HEK293T (cell line): ENCODE data around the gene ANKDD1B.

ENCODE experiments used
- CTCF ChIA-PET: fragments of 350-600 bp; formaldehyde crosslinking; extraction: SDS; loops from one replicate; lab custom pipeline; 2021; ENCODE audit warnings: antibody characterized with exemption, inconsistent platforms; lab: Yijun Ruan, JAX
- POLR2A ChIA-PET: fragments of 350-600 bp; formaldehyde crosslinking; extraction: SDS; loops from one replicate; lab custom pipeline; 2020; ENCODE audit warnings: antibody characterized with exemption, inconsistent platforms; lab: Yijun Ruan, JAX
- DNase-seq: peaks from one replicate; pipeline ENCODE4 v3.0.0; 2012; ENCODE audit warnings: mixed read lengths; ENCODE audit errors: extremely low spot score
- ARNT ChIP-seq: fragments of 450-650 bp; IDR thresholded peaks from 2 replicates; pipeline ENCODE4 v1.6.1; 2017; ENCODE audit warnings: mild to moderate bottlenecking
- BHLHE40 ChIP-seq: fragments of 450-650 bp; IDR thresholded peaks from 2 replicates; pipeline ENCODE4 v1.6.1; 2016; ENCODE audit warnings: mild to moderate bottlenecking, moderate library complexity, borderline replicate concordance
- CTBP1 ChIP-seq: fragments of 450-650 bp; IDR thresholded peaks from 2 replicates; pipeline ENCODE4 v1.6.1; 2016; ENCODE audit warnings: borderline replicate concordance
- ELF4 ChIP-seq: fragments of 450-650 bp; IDR thresholded peaks from 2 replicates; pipeline ENCODE4 v1.6.1; 2017; ENCODE audit warnings: antibody characterized with exemption
- FOXA1 ChIP-seq: fragments of 450-650 bp; IDR thresholded peaks from 2 replicates; pipeline ENCODE4 v1.6.1; 2016; ENCODE audit warnings: mild to moderate bottlenecking
- FOXK2 ChIP-seq: fragments of 450-650 bp; IDR thresholded peaks from 2 replicates; pipeline ENCODE4 v1.6.1; 2016; ENCODE audit warnings: mild to moderate bottlenecking
- FOXM1 ChIP-seq: fragments of 450-650 bp; IDR thresholded peaks from 2 replicates; pipeline ENCODE4 v1.6.1; 2017; ENCODE audit warnings: mild to moderate bottlenecking, borderline replicate concordance
- HDGF ChIP-seq: fragments of 450-650 bp; IDR thresholded peaks from 2 replicates; pipeline ENCODE4 v1.6.1; 2017; ENCODE audit warnings: antibody characterized with exemption, borderline replicate concordance
- L3MBTL2 ChIP-seq: fragments of 450-650 bp; conservative IDR thresholded peaks from 2 replicates; pipeline ENCODE4 v1.6.1; 2016; ENCODE audit warnings: mild to moderate bottlenecking
- LEF1 ChIP-seq: fragments of 450-650 bp; IDR thresholded peaks from 2 replicates; pipeline ENCODE4 v1.6.1; 2017; ENCODE audit warnings: mild to moderate bottlenecking, borderline replicate concordance
- NFRKB ChIP-seq: fragments of 450-650 bp; IDR thresholded peaks from 2 replicates; pipeline ENCODE4 v1.6.1; 2016; ENCODE audit warnings: mild to moderate bottlenecking, moderate library complexity
- SP1 ChIP-seq: fragments of 450-650 bp; IDR thresholded peaks from 2 replicates; pipeline ENCODE4 v1.6.1; 2017
- SUZ12 ChIP-seq: fragments of 450-650 bp; IDR thresholded peaks from 2 replicates; pipeline ENCODE4 v1.6.1; 2016; ENCODE audit warnings: mild to moderate bottlenecking
- TARDBP ChIP-seq: fragments of 450-650 bp; IDR thresholded peaks from 2 replicates; pipeline ENCODE4 v1.6.1; 2016
- ZNF384 ChIP-seq: fragments of 450-650 bp; IDR thresholded peaks from 2 replicates; pipeline ENCODE4 v1.6.1; 2016
- TF ChIP-seq, protein P1 (sequence below): fragments of 450-650 bp; IDR thresholded peaks from 2 replicates; pipeline ENCODE4 v1.6.1; 2016

Gene ANKDD1B

DNA sequence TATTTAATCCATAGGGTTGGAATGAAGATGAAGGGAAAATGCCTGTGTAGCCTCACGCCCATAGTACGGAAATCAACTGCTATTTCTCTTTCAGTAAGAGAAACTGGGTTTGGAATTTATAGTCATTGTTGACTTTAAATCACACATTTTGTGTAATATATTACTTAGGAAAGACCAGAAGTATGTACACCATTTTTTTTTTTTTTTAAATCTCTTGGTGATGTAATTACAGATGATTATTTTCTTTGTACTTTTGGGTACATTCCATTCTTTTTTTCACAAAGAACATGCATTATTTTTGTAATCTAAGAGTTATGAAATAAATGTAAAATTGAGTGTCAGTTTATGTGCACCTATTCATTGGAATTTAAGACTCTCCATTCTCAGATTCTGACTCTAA lies 60.3 kb downstream of the ANKDD1B start:
- no peak for DNase-seq
- TF ChIP-seq HDGF = no peak
- no peak for TF ChIP-seq FOXK2
- no peak for TF ChIP-seq ZNF384
- TF ChIP-seq CTBP1 = no peak
- TF ChIP-seq SUZ12 = no peak
- TF ChIP-seq TARDBP = no peak
- TF ChIP-seq, protein P1, sequence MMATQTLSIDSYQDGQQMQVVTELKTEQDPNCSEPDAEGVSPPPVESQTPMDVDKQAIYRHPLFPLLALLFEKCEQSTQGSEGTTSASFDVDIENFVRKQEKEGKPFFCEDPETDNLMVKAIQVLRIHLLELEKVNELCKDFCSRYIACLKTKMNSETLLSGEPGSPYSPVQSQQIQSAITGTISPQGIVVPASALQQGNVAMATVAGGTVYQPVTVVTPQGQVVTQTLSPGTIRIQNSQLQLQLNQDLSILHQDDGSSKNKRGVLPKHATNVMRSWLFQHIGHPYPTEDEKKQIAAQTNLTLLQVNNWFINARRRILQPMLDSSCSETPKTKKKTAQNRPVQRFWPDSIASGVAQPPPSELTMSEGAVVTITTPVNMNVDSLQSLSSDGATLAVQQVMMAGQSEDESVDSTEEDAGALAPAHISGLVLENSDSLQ = no peak
- TF ChIP-seq ELF4 = no peak
- no peak for TF ChIP-seq SP1
- TF ChIP-seq BHLHE40 = no peak
- TF ChIP-seq FOXM1 = no peak
- TF ChIP-seq L3MBTL2 = no peak
- TF ChIP-seq FOXA1 = no peak
- no peak for TF ChIP-seq LEF1
- no peak for TF ChIP-seq NFRKB
- TF ChIP-seq ARNT = no peak
- CTCF ChIA-PET = no interaction called here
- POLR2A ChIA-PET = no interaction called here

DNA sequence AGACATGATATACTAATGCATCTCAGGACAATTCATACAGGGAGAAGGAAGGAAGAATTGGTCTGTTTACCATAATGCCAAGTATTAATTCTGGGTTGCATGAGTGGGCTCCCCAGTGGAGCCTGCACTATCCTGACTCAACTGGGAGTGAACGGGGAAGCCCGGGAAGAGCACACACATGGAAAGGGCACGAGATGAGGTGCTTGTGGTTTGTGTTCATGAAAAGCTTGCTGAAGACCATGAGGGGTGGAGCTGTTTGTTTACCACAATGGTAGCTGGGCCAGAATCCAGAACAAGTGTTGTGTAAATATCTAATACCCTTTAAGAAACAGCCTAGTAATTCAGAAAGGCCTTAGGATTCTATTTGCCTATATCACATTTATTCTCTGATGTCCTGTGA lies 61.4 kb downstream of the ANKDD1B start:
- POLR2A ChIA-PET = no interaction called here
- CTCF ChIA-PET = no interaction called here
- DNase-seq = no peak
- TF ChIP-seq ZNF384 (no peak), ARNT (no peak), ELF4 (no peak), SP1 (no peak), SUZ12 (no peak), L3MBTL2 (no peak)

DNA sequence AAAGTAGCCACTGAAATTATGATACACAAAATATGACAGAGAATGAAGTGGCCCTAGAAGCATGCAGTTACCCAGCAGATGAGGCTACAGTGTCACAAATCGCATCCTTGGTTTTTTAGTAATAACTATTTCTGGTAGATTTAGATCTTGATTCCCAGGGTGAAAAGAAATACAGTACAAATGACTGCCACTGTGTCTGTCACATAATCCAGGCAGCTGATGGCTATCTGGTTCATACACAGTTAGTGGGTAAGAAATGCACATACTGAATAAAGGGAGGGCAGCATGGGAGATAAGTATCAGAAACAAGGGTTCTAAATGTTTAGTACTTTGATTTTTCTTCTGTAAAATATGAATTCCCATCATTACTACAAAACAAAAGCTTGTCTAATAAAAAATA lies 64.5 kb downstream of the ANKDD1B start:
- CTCF ChIA-PET = no interaction called here
- TF ChIP-seq, protein P1 = no peak
- TF ChIP-seq ZNF384 (no peak), ELF4 (no peak), CTBP1 (no peak), NFRKB (no peak), HDGF (no peak), LEF1 (no peak), L3MBTL2 (no peak), FOXK2 (no peak), BHLHE40 (no peak), SP1 (no peak), SUZ12 (no peak), FOXM1 (no peak), FOXA1 (no peak), TARDBP (no peak), ARNT (no peak)
- POLR2A ChIA-PET = no interaction called here

DNA sequence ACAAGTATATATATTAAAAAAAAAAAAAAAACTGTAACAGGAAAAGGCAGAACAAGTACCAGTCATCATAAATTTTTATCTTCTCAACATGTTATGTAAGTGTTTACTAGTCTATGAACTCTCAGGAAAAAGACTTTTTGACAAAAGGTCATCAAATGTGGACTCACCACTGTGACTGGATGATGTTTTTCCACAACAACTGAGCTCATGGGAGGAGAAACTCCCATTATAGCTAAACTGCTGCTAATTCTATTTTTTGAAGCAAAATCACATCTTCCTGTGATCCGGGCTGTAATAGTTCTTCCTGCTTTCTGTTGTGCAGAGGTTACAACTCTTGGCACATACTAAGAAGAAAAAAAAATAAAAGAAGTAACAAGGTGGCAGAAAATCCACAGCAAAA lies 66.4 kb downstream of the ANKDD1B start:
- DNase-seq = no peak
- TF ChIP-seq CTBP1 (no peak), BHLHE40 (no peak), ARNT (no peak), ELF4 (no peak), ZNF384 (no peak), LEF1 (no peak), SUZ12 (no peak), NFRKB (no peak), TARDBP (no peak), FOXK2 (no peak), SP1 (no peak), FOXA1 (no peak), FOXM1 (no peak), HDGF (no peak), L3MBTL2 (no peak)
- TF ChIP-seq, protein P1 = no peak
- CTCF ChIA-PET = no interaction called here
- POLR2A ChIA-PET = no interaction called here

More for the DNA sequence above, 64.5 kb downstream of the ANKDD1B start:
- no peak for DNase-seq

DNA sequence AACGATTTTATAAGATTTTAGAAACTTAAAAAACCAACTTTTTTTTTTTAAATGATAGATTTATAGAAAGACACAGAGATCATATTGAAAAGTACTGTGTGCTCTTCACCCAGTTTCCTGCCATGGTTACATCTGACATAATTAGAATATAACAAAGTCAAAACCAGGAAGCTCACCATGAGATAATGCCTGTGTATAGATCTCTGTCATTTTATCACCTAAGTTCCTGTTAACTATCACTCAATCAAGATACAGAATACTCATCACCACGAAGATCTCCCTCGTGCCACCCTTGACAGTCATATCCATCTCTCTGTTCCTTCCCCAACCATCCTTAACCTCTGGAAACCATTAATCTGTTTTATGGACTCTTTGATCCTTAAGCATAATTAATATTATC lies 66.9 kb downstream of the ANKDD1B start:
- TF ChIP-seq, protein P1 = no peak
- TF ChIP-seq HDGF (no peak), LEF1 (no peak), FOXK2 (no peak), CTBP1 (no peak), SP1 (no peak), L3MBTL2 (no peak), NFRKB (no peak)
- ChIA-PET POLR2A (no interaction called here), CTCF (no interaction called here)
- no peak for DNase-seq
